Activated T-cell treated with anti-CD3 and anti-CD28 coated beads, Interleukin-2, amount 50 U/mL, for 24 hours (primary cell): ENCODE results near the gene PSKH1.

Experiments
- DNase-seq: peaks from one replicate; pipeline ENCODE4 v3.0.0-alpha.2; 2020
- H3K27ac Mint-ChIP-seq: 2 replicates; pipeline ENCODE4 v1.8.0; 2020; ENCODE audit warnings: mild to moderate bottlenecking, mixed read lengths
- H3K27me3 Mint-ChIP-seq: 2 replicates; pipeline ENCODE4 v1.8.0; 2020; ENCODE audit warnings: mixed read lengths
- H3K36me3 Mint-ChIP-seq: 2 replicates; pipeline ENCODE4 v1.8.0; 2020; ENCODE audit warnings: low read depth, mixed read lengths
- H3K4me1 Mint-ChIP-seq: 2 replicates; pipeline ENCODE4 v1.8.0; 2020; ENCODE audit warnings: low read depth, mixed read lengths
- H3K4me3 Mint-ChIP-seq: 2 replicates; pipeline ENCODE4 v1.8.0; 2020; ENCODE audit warnings: mild to moderate bottlenecking, moderate library complexity, mixed read lengths
- H3K9me3 Mint-ChIP-seq: 2 replicates; pipeline ENCODE4 v1.8.0; 2020; ENCODE audit warnings: mixed read lengths

Gene PSKH1

GRCh38 chr16:67943256-67943618, 50.2 kb downstream of the PSKH1 start:
- no peaks in the 10 kb centered on the region for H3K27me3 Mint-ChIP-seq
- H3K4me3 Mint-ChIP-seq, result no peak overlapping the region
- H3K4me1 Mint-ChIP-seq, result peaks cover 28% of the 10 kb centered on the region
- no peaks in the 10 kb centered on the region for H3K9me3 Mint-ChIP-seq
- no peak overlapping the region for H3K27ac Mint-ChIP-seq
- peaks cover 85% of the 10 kb centered on the region for H3K36me3 Mint-ChIP-seq
- no peak for DNase-seq

DNA sequence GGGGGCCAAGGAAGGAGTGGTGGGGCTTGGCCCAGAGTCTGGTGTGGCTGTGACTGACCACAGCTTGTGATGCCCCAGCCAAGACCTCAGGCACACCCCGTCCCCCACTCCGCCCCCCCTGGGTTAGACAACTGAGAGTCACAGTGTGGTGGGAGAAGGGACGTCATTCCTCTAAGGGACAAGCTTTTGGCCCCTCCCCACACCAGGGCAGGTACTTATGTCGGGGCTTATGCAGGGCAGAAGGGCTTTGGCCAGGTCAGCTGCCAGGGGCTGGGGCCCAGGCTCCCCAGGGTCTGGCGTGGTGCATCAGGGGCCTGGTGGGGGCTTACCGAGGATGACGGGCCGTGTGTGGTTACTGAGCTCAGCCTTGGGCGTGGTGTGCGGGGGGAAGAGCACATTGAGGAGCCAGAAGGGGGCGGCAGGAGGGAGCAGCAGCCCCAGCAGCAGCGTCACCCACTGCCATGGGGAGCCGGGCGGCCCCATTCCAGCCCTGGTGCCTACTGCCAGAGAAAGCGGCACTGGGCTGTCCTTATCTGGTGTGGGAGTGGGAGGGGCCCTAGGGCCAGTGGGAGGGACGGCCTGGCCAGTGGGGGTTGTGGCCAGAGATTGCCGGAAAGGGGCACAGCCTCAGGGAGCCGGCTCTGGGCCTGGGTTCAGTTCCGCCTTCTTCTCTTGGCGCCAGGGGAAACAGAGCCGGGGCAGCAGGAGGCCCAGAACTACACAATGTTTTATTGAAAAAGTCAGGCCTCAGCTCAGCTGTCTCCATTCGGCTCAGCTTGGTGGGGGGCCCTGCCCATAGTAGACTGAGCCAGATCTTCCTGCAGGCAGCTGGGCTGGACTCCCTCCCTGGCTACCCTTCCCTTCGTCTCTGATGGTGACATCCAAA, 50.8 kb downstream of the PSKH1 start, which contains the start of gene LCAT:
Gene LCAT, minus strand, starts transcription at position 502 of the 886 bp plus-strand sequence. Its CDS starts 19 bp downstream, at position 483.
- H3K4me3 Mint-ChIP-seq, result no peak within 1 kb of the TSS
- no peaks in the 10 kb centered on the region for H3K9me3 Mint-ChIP-seq
- H3K4me1 Mint-ChIP-seq, result peaks cover 28% of the 10 kb centered on the region
- no peak within 1 kb of the TSS for H3K27ac Mint-ChIP-seq
- H3K36me3 Mint-ChIP-seq, result peaks cover 86% of the 10 kb centered on the region
- H3K27me3 Mint-ChIP-seq, result no peaks in the 10 kb centered on the region
- no peak for DNase-seq

DNA sequence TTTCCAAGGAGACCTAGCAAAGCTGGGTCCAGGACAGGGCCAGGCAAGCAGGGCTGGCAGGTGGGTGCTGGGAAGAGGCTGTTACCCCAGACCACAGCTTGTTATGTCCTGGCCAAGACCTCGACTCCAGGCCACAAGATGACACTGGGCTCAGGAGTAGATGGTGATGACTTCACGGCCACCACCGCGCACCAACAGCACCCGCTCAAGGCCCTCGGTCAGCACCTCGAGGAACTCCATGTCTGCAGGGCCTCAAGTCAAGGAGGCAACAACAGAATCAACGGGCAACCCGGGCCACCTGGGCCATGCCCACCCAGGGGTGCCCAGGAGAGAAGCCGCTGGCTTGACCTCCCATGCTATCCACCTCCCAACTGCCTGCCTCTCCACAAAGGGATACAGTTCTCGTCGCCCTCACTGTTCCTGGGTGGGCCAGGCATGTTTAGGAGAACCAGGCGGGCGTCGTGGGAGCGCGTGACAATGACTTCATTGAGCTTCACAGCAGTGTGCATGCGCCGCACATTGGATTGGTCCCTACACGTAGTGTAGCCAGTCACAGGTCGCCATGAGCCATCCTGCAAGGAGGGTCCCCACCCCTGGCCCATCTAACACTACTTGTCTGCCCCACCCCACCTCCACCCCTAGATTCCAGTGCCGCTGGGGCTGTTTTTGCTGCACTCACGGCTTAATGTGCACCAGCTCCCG, 51.8 kb downstream of the PSKH1 start:
- H3K27me3 Mint-ChIP-seq, result no peaks in the 10 kb centered on the region
- no peak for DNase-seq
- H3K27ac Mint-ChIP-seq, result no peak overlapping the region
- H3K36me3 Mint-ChIP-seq, result peaks cover 76% of the 10 kb centered on the region
- H3K9me3 Mint-ChIP-seq, result no peaks in the 10 kb centered on the region
- H3K4me3 Mint-ChIP-seq, result no peak overlapping the region
- peaks cover 19% of the 10 kb centered on the region for H3K4me1 Mint-ChIP-seq

GRCh38 chr16:67945392-67945933, 52.4 kb downstream of the PSKH1 start:
- H3K4me3 Mint-ChIP-seq, result no peak overlapping the region
- no peak for DNase-seq
- peaks cover 76% of the 10 kb centered on the region for H3K36me3 Mint-ChIP-seq

DNA sequence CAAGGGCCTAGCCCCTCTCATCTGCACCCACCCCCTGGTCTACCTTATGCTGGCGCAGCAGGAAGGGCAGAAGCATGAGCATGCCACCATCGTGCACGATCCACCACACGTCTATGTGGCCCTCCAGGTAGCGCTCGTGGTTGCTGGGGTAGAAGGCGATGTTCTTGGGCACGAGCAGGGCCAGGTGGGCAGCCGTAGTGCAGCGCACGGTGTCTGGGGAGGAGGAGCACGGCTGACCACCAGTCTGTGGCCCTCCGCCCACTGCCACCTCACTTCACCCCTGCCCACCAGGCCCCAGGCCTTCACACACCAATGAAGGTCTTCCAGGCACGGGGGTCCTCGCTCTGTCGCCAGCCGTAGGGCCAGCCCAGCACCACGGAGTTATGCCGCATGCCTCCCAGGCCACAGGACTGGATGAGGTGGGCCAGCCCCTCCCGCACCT, 53.1 kb downstream of the PSKH1 start:
- Mint-ChIP-seq H3K27ac (no peak overlapping the region), H3K36me3 (peaks cover 78% of the 10 kb centered on the region), H3K9me3 (no peaks in the 10 kb centered on the region), H3K4me1 (peaks cover 10% of the 10 kb centered on the region), H3K27me3 (no peaks in the 10 kb centered on the region), H3K4me3 (no peak overlapping the region)
- no peak for DNase-seq

More at GRCh38 chr16:67945392-67945933, 52.4 kb downstream of the PSKH1 start:
- H3K4me1 Mint-ChIP-seq, result peaks cover 12% of the 10 kb centered on the region
- no peaks in the 10 kb centered on the region for H3K27me3 Mint-ChIP-seq
- no peak overlapping the region for H3K27ac Mint-ChIP-seq
- no peaks in the 10 kb centered on the region for H3K9me3 Mint-ChIP-seq

DNA sequence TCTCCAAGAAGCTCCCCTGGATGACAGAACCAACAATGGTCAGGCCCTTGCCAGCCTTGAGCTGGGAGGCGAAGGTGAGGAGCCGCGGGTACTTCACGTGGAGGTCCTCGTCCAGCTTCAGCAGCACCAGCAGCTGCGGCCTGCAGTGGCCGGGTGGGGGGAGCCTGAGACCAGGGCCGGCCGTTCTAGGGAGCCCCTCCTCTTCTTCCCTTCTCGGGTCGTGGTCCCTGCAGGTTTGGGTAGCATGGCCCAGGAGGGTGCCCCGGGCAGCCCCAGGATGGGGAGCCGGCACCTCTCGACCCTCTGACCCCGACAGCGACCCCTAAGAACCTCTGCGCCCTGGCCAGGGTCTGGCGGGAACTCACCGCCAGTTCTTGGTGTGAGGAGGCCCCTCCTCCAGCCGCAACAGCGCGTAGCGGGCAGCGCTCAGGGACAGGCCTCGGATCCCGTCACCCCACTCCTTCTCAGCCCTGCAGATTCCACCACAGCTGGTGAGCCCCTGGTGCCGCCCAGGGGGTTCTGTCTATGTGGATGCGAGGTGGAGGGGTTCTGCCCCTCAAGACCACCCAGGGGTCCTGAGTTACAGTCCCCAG, 54.0 kb downstream of the PSKH1 start:
- Mint-ChIP-seq H3K4me1 (peaks cover 2% of the 10 kb centered on the region), H3K9me3 (no peaks in the 10 kb centered on the region), H3K27ac (no peak overlapping the region), H3K36me3 (peaks cover 81% of the 10 kb centered on the region), H3K4me3 (no peak overlapping the region), H3K27me3 (no peaks in the 10 kb centered on the region)
- no peak for DNase-seq

- H3K4me1 Mint-ChIP-seq, result peaks cover 1% of the 10 kb centered on the region
- H3K27ac Mint-ChIP-seq, result peak overlapping the region; percentile 53
- no peak for DNase-seq
- no peaks in the 10 kb centered on the region for H3K27me3 Mint-ChIP-seq
- H3K36me3 Mint-ChIP-seq, result peaks cover 73% of the 10 kb centered on the region
- no peaks in the 10 kb centered on the region for H3K9me3 Mint-ChIP-seq
- no peak overlapping the region for H3K4me3 Mint-ChIP-seq
Measured at GRCh38 chr16:67948015-67948414, 55.0 kb downstream of the PSKH1 start.

GRCh38 chr16:67949645-67950044, 56.6 kb downstream of the PSKH1 start:
- no peaks in the 10 kb centered on the region for H3K27me3 Mint-ChIP-seq
- H3K4me1 Mint-ChIP-seq, result peaks cover 1% of the 10 kb centered on the region
- H3K36me3 Mint-ChIP-seq, result peaks cover 72% of the 10 kb centered on the region
- no peak overlapping the region for H3K4me3 Mint-ChIP-seq
- no peak overlapping the region for H3K27ac Mint-ChIP-seq
- DNase-seq, result no peak
- H3K9me3 Mint-ChIP-seq, result no peaks in the 10 kb centered on the region

- no peaks in the 10 kb centered on the region for H3K27me3 Mint-ChIP-seq
- no peaks in the 10 kb centered on the region for H3K9me3 Mint-ChIP-seq
- H3K27ac Mint-ChIP-seq, result no peak overlapping the region
- peaks cover 1% of the 10 kb centered on the region for H3K4me1 Mint-ChIP-seq
- no peak for DNase-seq
- H3K36me3 Mint-ChIP-seq, result peaks cover 71% of the 10 kb centered on the region
- H3K4me3 Mint-ChIP-seq, result no peak overlapping the region
Measured at GRCh38 chr16:67950335-67950843, 57.3 kb downstream of the PSKH1 start.

DNA sequence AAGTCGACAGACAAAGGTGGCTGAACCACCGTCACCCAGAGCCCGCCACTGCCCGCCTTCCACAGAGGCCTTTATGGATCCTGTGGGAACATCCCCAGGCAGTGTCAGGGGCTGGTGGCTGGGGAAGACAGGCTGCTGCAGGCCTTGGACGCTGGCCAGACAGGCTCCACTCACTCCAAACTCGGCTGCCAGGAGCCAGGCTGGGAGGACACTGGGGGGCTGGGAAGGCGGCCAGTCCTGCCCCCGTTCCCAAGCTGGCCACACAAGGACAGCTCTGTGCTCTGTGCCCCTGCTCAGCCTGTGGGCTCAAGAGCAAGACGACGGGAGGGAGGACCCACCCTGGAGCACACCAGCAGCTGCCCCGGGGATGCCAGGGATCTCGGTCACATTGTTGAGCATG, 58.4 kb downstream of the PSKH1 start:
- no peaks in the 10 kb centered on the region for H3K9me3 Mint-ChIP-seq
- no peak overlapping the region for H3K27ac Mint-ChIP-seq
- H3K36me3 Mint-ChIP-seq, result peaks cover 65% of the 10 kb centered on the region

GRCh38 chr16:67953641-67954375, 60.8 kb downstream of the PSKH1 start:
- peaks cover 62% of the 10 kb centered on the region for H3K36me3 Mint-ChIP-seq
- H3K27me3 Mint-ChIP-seq, result no peaks in the 10 kb centered on the region
- DNase-seq, result no peak
- no peak overlapping the region for H3K4me3 Mint-ChIP-seq
- H3K27ac Mint-ChIP-seq, result no peak overlapping the region
- H3K9me3 Mint-ChIP-seq, result no peaks in the 10 kb centered on the region
- H3K4me1 Mint-ChIP-seq, result peaks cover 1% of the 10 kb centered on the region

More for the DNA sequence above, 58.4 kb downstream of the PSKH1 start:
- H3K27me3 Mint-ChIP-seq, result no peaks in the 10 kb centered on the region
- peaks cover 1% of the 10 kb centered on the region for H3K4me1 Mint-ChIP-seq
- no peak overlapping the region for H3K4me3 Mint-ChIP-seq
- DNase-seq, result no peak

DNA sequence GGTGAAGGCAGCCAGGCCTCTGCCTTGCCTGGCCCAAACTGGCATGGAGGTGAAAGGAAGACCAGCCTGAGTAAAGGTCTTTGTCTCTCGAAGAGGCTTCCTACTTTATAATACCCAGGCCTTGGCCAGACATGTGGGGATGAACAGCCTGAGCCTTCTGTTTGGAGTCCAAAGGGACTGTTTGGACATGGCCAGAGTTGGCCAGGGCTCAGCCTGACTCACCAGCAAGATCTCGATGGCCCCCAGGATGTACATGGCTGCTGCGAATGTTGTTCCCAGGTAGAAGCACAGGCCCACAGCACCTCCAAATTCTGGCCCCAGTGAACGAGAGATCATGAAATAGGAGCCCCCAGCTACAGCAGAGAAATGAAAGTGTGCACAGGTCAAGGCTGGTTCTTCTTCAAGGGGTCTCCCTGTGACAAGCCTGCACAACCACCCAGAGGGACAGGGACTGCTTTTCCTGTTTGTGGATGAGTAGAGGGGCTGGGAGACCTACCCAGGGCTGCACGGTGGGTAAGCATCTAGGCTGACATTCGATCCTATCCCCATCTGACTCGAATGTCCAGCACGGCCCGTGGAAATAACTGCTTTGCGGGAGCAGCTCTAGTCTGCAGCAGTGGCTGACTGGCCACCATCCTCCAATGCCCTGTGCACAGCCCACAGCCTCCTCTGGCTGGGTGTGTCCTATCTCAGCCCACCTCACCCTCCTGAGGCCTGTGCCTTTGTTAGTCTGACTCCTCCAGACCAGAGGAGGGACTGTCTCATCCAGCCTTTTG, 61.6 kb downstream of the PSKH1 start:
- Mint-ChIP-seq H3K4me3 (no peak overlapping the region), H3K27ac (no peak overlapping the region), H3K27me3 (no peaks in the 10 kb centered on the region), H3K36me3 (peaks cover 69% of the 10 kb centered on the region), H3K9me3 (no peaks in the 10 kb centered on the region), H3K4me1 (peaks cover 1% of the 10 kb centered on the region)
- no peak for DNase-seq

DNA sequence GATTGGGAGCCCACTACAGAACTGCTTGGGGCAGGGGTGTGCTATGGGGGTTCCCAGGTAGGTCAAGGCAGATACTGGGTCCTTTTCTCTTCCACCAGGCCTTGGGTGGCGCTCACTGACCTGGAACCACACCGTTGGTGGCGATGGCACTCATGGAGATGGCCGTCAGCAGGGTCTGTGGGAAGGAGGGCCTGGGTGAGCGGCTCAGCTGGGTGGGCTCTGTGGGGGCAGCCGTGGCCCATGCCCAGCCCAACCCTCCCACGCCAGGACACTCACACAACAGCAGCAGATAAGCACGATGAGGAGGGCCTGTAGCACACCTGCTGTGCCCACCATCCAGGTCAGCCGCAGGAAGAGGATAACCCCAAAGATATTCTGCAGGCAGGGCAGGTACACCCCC, 64.6 kb downstream of the PSKH1 start:
- no peak overlapping the region for H3K4me3 Mint-ChIP-seq
- H3K4me1 Mint-ChIP-seq, result no peaks in the 10 kb centered on the region
- DNase-seq, result no peak
- no peak overlapping the region for H3K27ac Mint-ChIP-seq
- peaks cover 74% of the 10 kb centered on the region for H3K36me3 Mint-ChIP-seq
- no peaks in the 10 kb centered on the region for H3K27me3 Mint-ChIP-seq
- H3K9me3 Mint-ChIP-seq, result no peaks in the 10 kb centered on the region
